ENCODE measurements around the gene TTC33.

Gene TTC33

GRCh38 chr5:40555886-40556285 is 199.9 kb downstream of the TTC33 start:
- TF ChIP-seq CTCF (IDR thresholded peaks at IDR 0.05; ENCODE audit: insufficient read depth, low read length, poor library complexity, severe bottlenecking) = no peak
- TF ChIP-seq EZH2phosphoT487 (conservative IDR thresholded peaks at IDR 0.05; ENCODE audit: low read length) = no peak
- Histone ChIP-seq H2AFZ (ENCODE audit: low read depth, low read length, severe bottlenecking) (no peak overlapping the region), H3K9me2 (replicated peaks; ENCODE audit: insufficient read depth, low read length) (no peaks in the 10 kb centered on the region), H3K4me3 (ENCODE audit: insufficient read depth, low read length, poor library complexity, severe bottlenecking) (no peak overlapping the region), H3K9ac (ENCODE audit: low read length) (no peak overlapping the region), H3K27ac (ENCODE audit: low read depth, low read length) (no peak overlapping the region), H4K20me1 (ENCODE audit: low read depth, low read length) (no peaks in the 10 kb centered on the region), H3K36me3 (ENCODE audit: low read length) (no peaks in the 10 kb centered on the region), H3K79me2 (ENCODE audit: insufficient read depth, low read length) (no peaks in the 10 kb centered on the region), H3K9me3 (ENCODE audit: insufficient read depth, low read length) (no peaks in the 10 kb centered on the region), H3F3A (ENCODE audit: insufficient read depth) (no peaks in the 10 kb centered on the region), H3K27me3 (ENCODE audit: low read length) (no peaks in the 10 kb centered on the region), H3K4me2 (ENCODE audit: low read depth, low read length, poor library complexity, severe bottlenecking) (no peak overlapping the region)

- no peaks in the 10 kb centered on the region for H3F3A ChIP-seq (ENCODE audit: insufficient read depth)
- no peak overlapping the region for H3K9ac ChIP-seq (ENCODE audit: low read length)
- no peaks in the 10 kb centered on the region for H3K36me3 ChIP-seq (ENCODE audit: low read length)
- TF ChIP-seq CTCF (IDR thresholded peaks at IDR 0.05; ENCODE audit: insufficient read depth, low read length, poor library complexity, severe bottlenecking) (no peak), EZH2phosphoT487 (conservative IDR thresholded peaks at IDR 0.05; ENCODE audit: low read length) (no peak)
- no peaks in the 10 kb centered on the region for H3K79me2 ChIP-seq (ENCODE audit: insufficient read depth, low read length)
- no peaks in the 10 kb centered on the region for H3K27me3 ChIP-seq (ENCODE audit: low read length)
- no peaks in the 10 kb centered on the region for H4K20me1 ChIP-seq (ENCODE audit: low read depth, low read length)
- H3K4me2 ChIP-seq (ENCODE audit: low read depth, low read length, poor library complexity, severe bottlenecking) = no peak overlapping the region
- H2AFZ ChIP-seq (ENCODE audit: low read depth, low read length, severe bottlenecking) = no peak overlapping the region
- H3K4me3 ChIP-seq (ENCODE audit: insufficient read depth, low read length, poor library complexity, severe bottlenecking) = no peak overlapping the region
- H3K27ac ChIP-seq (ENCODE audit: low read depth, low read length) = no peak overlapping the region
- no peaks in the 10 kb centered on the region for H3K9me3 ChIP-seq (ENCODE audit: insufficient read depth, low read length)
- no peaks in the 10 kb centered on the region for H3K9me2 ChIP-seq (replicated peaks; ENCODE audit: insufficient read depth, low read length)
Observed at GRCh38 chr5:40554813-40555212, 200.9 kb downstream of the TTC33 start.

- Histone ChIP-seq H4K20me1 (ENCODE audit: low read depth, low read length) (no peaks in the 10 kb centered on the region), H3K27ac (ENCODE audit: low read depth, low read length) (no peak overlapping the region)
Observed at GRCh38 chr5:40554054-40554453, 201.7 kb downstream of the TTC33 start.

More at GRCh38 chr5:40554054-40554453, 201.7 kb downstream of the TTC33 start:
- TF ChIP-seq CTCF (IDR thresholded peaks at IDR 0.05; ENCODE audit: insufficient read depth, low read length, poor library complexity, severe bottlenecking) = no peak
- no peak for TF ChIP-seq EZH2phosphoT487 (conservative IDR thresholded peaks at IDR 0.05; ENCODE audit: low read length)
- no peaks in the 10 kb centered on the region for H3K36me3 ChIP-seq (ENCODE audit: low read length)
- no peaks in the 10 kb centered on the region for H3K9me3 ChIP-seq (ENCODE audit: insufficient read depth, low read length)
- no peaks in the 10 kb centered on the region for H3F3A ChIP-seq (ENCODE audit: insufficient read depth)
- H3K4me2 ChIP-seq (ENCODE audit: low read depth, low read length, poor library complexity, severe bottlenecking) = no peak overlapping the region
- no peaks in the 10 kb centered on the region for H3K9me2 ChIP-seq (replicated peaks; ENCODE audit: insufficient read depth, low read length)
- H2AFZ ChIP-seq (ENCODE audit: low read depth, low read length, severe bottlenecking) = no peak overlapping the region
- H3K27me3 ChIP-seq (ENCODE audit: low read length) = no peaks in the 10 kb centered on the region
- H3K9ac ChIP-seq (ENCODE audit: low read length) = no peak overlapping the region
- H3K79me2 ChIP-seq (ENCODE audit: insufficient read depth, low read length) = no peaks in the 10 kb centered on the region
- no peak overlapping the region for H3K4me3 ChIP-seq (ENCODE audit: insufficient read depth, low read length, poor library complexity, severe bottlenecking)

All from SU-DHL-6 (cell line).